ENCODE data around the gene POLR3H.
"Not testable (repeated sequence)": the region's sequence is repeated elsewhere in the genome, so short reads cannot be mapped to it uniquely, and the experiment has no call there.

The POLR3H gene, protein sequence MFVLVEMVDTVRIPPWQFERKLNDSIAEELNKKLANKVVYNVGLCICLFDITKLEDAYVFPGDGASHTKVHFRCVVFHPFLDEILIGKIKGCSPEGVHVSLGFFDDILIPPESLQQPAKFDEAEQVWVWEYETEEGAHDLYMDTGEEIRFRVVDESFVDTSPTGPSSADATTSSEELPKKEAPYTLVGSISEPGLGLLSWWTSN

DNA sequence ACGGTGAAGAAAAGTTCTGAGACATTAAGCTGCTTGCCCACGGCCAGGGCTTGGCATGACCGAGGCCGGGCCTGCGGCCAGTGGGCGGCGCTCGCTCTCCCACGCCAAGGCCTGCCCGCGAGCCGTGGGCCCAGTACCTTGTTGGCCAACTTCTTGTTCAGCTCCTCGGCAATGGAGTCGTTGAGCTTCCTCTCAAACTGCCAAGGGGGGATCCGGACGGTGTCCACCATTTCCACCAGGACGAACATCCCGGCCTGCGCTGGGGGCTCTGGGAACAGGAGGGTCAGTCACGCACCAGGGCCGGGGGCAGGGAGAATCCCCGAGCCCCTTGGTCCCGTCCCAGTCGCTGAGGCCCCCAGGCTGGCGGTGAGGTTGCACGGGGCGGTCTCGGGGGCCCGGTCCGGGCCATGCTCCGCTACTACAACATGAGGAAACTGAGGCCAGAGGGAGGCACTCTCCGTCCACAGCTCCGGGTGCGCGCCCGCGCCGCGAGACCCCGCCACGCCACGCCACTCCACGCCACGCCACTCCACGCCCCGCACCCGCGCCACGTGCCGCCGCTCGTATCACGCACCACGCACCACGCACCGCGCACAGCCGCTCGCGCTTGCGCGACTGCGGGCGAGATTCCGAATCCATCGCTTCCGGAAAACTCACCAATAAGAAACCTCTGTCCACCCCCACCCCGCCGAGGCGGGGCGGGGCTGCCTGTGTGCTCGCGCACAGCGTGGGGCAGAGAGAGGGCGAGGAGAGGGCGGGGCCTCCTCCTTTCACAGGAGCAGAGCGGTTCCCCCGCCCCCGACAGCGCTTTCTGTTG is at the start of gene POLR3H:
POLR3H (minus strand) TSS at position 617 of the 817 bp plus-strand sequence; CDS start at position 248, 369 bp downstream.
- peak; percentile 97 for DNase-seq

DNA sequence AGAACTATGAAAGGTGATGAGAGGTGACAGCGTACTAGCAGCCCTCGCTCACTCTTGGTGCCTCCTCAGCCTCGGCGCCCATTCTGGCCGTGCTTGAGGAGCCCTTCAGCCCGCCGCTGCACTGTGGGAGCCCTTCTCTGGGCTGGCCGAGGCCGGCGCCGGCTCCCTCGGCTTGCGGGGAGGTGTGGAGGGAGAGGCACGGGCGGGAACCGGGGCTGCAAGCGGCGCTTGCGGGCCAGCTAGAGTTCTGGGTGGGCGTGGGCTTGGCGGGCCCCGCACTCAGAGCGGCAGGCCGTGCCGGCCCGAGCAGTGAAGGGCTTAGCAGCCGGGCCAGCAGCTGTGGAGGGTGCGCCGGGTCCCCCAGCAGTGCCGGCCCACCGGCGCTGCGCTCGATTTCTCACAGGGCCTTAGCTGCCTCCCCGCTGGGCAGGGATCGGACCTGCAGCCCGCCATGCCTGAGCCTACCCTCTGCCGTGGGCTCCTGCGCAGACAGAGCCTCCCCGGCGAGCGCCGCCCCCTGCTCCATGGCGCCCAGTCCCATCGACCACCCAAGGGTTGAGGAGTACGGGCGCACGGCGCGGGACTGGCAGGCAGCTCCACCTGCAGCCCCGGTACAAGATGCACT is 49.2 kb upstream of the POLR3H start:
- DNase-seq = not testable (repeated sequence)

DNA sequence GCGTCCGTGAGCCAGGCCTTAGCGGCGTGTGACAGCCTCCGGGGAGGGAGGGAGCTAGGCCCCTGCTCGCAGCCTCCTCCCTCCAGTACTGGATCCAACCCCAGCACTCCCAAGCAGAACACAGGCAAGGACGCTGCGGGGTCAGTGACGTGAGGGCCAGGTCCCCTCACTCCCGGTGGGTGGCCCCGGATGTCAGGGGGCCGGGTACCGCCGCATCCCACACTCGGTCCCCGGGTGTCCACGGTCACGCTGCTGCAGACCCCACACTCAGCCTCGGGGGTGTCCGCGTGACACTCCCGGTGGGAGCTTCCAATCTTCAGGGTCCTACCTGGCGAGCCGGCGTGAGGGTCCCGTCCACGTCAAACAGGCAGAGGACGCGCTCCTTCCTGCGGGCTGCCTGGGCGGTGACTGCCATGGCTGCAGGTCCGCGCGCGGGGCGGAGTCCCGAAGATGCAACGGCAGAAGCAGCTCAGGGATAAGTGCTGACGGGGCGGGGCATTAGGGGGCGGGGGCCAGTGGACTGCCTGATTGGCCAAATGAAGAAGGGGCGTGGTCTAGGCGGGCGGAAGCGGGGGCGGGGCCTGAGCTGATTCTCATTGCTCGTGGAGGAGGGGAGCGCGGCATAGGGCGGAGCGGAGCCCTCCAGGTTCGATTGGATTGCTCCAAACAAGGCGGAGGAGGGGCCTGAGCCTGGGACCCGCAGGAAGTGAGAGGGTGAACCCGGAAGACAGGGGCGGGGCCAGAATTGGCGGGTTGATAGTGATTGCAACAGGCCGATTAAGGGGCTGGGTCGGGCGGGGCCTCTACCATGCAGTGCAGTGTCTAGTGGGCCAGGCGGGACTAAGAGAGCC is 45.3 kb upstream of the POLR3H start, which contains the start of gene PMM1:
PMM1 (minus strand) TSS at position 450 of the 851 bp plus-strand sequence; CDS start at position 415, 35 bp downstream.
- peak; percentile 99 for DNase-seq

DNA sequence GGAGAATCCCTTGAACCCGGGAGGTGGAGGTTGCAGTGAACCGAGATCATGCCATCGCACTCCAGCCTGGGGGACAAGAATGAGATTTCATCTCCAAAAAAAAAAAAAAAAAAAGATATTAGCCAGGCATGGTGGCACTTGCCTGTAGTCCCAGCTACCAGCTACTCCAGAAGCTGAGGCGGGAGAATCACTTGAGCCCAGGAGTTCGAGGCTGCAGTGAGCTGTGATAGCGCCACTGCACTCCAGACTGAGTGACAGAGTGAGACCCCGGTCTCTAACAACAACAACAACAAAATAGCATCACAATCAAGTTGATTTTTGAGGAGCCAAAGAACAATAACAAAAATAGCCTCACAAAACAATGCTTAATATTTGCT is 43.1 kb upstream of the POLR3H start:
- no peak for DNase-seq

DNA sequence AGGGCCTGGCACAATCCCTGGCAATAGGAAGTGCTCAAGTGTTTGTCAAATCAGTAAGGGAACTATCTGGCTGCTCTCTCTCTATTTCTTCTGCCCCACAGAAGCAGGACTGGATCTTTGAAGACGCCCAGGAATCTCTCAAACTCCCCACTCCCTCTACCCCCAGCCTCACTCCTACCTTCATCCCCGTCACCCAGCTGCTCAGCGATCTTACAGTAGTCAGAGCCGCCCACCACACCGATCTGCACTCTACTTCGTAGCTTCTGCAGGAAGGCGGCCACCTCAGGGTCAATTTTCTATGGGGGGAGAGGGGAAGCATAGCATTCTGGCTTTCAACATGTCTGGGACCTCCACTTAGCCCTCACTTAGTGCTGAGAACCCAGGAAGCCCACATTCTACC is 41.6 kb upstream of the POLR3H start:
- DNase-seq = no peak

DNA sequence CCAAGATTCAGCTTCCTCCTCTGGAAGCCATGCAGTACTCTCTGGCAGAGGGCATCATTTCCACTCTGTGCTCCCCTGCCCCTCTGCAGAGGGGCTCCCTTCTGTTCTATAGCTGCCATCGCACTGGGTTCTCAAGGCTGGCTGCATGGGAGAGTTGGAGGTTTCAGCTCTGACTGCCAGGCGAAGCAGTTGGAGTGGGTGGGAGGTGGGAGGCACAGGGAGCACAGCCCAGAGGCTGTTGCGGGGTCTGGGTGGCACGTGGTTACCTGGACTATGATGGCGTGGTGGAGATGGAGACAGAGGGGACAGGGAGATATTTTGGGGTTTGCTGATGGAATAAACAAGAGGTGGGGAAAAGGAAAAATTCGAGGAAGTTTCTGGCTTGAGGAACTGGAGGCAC is 40.6 kb upstream of the POLR3H start:
- DNase-seq = no peak

DNA sequence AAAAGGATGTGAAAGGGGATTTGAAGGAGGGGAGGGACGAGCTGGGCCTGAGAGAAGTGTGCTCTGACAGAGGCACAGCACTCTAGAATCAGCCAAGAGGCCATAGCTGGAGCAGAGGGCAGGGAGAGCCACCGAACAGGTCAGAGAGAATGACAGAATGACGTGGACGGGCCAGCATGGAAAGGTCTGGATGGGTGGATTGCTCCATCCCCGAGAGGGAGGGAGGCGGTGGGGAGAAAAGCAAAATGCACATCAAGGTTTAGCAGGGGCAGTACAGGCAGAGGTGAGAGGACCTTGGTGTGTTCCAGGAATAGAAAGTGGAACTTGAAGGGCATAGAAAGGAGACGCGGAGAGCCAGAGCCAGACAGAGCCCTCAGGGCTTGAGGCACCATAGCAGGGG is 38.4 kb upstream of the POLR3H start:
- DNase-seq = no peak

DNA sequence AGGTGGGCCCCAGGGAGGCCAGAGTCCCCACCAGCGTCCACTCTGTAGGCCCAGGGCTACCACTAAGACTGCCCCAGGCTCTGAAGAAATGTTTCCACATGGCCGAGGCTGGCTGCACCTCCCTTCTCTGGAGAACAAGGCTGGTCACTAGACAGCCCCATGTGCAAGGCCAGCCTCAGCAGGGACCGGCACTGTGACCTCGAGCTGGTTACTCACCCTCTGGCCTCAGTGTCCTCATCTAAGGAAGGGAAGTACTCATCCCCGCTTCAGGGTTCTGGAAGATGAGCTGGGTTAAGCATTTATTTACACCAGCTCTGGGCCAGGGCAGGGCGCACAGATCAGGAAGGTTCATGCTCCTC is 35.7 kb upstream of the POLR3H start:
- no peak for DNase-seq

DNA sequence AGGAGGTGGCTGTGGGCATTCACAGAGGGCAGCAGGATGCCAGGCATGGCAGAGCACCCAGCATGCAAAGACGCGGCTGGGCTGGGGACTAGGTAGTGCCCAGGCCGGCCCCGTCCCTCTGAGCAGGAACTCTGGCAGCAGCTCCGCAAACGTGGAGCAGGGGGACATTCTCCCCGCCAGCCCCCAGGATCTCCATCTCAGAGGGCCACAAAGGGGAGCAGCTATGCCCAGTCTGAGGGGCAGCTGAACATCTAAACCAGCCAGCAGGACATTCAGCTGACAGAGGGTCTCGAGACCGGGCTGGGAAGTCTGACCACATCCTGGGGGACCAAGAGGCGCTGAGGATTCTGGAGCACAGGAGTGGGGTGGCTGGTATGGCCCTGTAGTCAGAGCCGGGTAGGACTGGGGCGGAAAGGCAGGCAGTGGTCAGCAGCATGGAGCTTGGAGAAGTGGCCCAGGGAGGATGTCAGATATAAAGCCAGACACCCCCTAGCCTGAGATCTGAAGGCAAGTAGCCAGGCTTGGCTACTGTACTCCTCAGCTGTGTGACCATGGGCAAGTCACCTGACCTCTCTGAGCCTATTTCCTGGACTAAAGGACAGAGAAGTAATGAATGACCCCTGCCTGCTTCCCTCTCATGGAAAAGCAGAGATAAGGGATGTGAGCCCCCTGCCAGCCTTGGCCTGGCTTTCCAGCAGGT is 35.2 kb upstream of the POLR3H start:
- no peak for DNase-seq

DNA sequence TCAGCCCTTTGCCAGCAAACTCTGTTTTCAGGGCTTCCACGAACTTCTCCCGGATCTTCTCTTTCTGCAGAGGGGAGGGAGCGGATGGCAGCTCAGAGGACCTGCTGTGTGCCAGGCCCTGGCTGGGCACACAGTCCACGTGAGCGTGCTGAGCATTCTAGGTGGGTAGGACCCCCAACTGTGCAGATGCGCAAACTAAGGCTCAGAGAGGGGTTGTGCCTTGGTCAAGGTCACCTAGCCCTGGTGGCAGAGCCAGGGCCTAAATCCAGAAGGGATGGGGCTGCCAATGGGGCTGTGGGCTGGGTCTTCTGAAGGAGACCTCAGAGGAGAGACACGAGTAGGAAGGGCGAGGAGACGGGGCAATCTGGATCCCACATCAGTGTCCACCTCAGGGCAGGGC is 34.5 kb upstream of the POLR3H start:
- no peak for DNase-seq

DNA sequence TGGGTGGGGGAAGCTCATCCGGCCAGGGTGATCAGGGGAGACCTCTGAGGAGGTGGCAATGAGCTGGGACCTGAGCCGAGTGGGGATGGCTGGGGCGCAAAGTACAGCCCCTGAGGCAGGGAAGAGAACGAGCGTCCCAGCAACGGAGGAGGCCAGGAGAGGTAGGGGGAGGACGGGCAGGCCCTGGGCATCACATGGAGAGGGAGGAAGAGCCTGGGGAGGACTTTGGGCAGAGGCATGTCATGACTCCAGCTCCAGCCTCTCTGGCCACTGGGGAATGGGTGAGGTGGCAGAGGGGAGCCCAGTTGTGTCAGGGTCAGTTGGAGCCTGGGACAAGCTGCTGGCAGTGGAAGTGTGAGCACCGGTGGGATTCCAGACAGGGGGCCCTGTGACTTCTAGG is 33.8 kb upstream of the POLR3H start:
- no peak for DNase-seq

DNA sequence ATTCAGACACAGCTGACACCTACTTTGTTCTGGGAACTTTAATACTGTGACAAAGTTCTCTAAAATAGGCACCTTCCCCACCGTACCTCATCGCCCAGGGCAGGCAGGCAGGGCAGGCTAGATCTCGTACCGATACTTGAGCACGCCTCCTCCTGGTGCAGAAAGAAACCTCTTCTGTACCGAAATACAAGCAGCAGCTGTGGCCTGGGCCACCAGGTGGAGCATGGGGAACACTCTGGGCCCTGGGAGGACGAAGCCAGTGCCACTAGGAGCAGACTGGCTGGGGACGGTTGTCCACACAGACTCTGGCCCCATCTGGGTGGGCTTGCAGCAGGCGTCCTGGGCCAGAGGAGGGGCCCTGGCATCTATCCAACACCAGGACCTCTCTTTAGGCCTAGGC is 32.6 kb upstream of the POLR3H start:
- peak; percentile 13 for DNase-seq

DNA sequence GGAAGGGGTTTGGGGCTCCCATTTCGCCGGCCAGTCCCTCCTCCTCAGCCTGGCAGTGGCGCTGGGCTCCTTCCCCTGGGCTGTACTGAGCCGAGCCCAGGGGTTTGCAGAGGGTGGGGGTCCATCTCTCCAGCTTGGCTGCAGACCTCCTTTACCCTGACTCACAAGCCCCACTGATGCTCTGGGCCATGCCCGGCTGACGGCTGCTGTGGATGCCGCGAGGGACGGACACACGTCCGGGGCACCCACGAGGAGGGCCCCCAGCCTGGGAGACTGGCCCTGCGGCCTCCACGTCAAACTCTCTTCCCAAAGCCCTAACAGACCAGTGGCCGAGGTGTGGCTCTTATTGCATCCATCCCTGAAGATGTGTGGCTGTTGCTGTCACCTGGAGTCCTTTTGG is 31.3 kb upstream of the POLR3H start:
- no peak for DNase-seq

DNA sequence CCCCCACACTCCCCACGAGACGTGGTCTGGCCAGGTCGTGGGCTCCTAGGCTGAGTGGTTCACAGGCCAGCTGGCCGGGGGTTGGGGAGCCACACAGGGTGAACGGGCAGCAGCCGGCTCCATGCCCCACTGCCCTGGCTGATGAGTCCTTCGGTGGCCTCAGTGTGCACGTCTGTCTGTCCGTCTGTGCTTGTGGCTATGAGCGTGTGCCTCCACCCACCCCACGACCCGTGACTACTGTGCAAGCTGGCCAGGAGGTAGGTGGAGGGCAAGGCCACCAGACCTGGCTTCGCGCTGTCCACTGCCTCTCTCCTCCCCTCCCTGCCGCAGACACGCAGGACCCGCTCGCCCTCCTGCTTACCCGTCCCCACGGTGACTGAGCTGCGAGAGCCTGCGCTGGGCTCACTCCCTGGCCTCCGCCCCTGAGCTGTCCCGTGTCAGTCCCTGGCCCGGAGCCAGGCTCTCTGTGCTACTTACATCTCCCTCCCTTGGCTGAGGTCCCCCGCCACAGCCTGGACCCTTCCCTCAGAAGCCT is 30.6 kb upstream of the POLR3H start:
- DNase-seq = no peak

DNA sequence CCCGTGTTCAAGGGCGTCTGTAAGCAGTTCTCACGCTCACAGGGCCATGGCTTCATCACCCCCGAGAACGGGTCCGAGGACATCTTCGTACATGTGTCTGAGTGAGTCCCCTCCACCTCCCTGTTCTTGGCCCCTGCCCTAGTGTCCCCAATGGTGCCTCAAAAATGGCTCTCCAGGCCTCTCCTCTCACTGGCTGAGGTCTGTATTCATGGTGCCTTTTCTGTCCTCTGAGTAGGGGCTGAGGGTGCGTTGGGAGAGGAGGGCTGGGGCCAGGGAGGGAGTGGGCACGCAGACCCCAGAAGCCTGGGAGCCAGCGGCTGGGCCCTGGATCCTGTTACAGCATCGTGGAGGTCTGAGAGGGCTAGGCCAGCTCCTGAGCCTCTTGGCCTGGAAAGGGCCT is 29.4 kb upstream of the POLR3H start:
- no peak for DNase-seq

DNA sequence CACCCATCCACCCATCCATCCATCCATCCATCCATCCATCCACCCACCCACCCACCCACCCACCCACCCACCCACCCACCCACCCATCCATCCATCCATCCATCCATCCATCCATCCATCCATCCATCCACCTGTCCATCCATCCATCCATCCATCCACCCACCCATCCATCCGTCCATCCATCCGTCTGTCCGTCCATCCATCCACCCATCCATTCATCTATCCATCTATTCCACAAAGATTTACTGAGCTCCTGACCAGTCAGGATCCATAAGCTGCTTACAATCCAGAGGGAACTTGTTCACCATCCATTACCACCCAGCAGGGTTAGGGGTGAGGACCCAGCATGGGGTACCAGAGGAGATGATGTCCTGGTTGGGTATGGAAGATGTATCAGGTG is 28.0 kb upstream of the POLR3H start:
- DNase-seq = not testable (repeated sequence)

DNA sequence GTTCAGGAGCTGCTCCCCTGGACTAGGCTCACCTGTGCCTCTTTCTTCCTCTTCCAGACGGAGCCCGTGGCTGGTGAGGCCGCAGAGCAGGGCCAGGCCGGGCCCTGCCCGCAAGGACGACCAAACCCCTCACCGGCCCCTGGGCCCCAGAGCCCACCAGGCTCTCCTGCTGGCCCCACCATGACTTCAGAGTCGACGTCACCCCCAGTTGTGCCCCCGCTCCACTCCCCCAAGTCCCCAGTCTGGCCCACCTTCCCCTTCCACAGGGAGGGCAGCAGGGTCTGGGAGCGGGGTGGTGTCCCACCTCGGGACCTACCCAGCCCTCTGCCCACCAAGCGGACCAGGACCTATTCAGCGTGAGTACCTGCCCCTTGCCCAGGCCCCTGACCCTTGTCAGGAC is 27.5 kb upstream of the POLR3H start:
- no peak for DNase-seq

DNA sequence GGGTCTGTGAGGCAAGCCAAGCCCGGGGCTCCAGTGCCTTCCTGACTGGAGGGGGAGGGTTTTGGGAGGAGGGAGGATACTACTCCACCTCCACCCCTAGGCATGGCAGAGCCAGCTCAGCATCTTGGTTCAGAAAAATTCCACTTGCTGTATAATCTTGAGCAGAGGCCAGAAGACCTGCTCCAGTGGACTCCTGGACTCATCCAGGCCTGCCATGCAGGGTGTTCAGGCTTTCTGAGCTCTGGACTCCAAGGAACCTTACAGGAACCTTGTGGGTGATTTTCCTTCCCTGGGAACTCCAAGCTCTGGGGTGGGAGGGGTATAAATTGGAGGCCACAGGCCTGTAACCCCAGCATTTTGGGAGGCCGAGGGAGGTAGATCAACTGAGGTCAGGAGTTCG is 26.0 kb upstream of the POLR3H start:
- no peak for DNase-seq

DNA sequence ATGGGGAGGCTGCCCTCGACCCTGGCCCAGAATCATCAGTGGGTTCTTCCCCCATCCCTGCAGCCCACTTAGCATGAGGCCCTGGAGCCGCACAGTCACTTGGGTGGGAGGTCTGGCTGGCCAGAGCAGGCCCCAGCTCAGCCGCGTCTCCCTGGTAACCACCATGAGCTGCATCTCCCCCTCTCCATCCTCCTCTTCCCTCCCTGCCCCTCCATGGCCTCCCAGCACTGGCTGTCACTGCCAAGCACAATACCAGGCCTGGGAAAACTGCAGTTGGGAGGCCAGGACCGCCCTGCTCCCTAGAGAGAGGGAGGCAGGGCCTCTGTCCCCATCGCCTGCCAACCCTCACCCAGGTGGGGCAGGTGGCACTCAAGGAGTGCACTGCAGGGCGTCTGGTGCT is 24.5 kb upstream of the POLR3H start:
- DNase-seq = no peak

DNA sequence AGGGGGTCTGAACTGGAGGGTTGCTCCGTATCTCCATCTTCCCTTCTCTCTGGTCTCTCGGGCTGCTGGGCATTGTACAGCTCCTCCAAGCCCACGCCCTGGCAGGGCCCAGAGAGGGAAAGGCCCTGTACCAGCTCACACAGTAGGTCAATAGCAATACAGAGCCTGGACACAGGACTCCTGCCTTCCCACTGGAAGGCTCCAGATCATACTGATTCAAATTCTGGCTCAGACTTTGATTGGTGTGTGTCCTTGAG is 23.2 kb upstream of the POLR3H start:
- DNase-seq = no peak

DNA sequence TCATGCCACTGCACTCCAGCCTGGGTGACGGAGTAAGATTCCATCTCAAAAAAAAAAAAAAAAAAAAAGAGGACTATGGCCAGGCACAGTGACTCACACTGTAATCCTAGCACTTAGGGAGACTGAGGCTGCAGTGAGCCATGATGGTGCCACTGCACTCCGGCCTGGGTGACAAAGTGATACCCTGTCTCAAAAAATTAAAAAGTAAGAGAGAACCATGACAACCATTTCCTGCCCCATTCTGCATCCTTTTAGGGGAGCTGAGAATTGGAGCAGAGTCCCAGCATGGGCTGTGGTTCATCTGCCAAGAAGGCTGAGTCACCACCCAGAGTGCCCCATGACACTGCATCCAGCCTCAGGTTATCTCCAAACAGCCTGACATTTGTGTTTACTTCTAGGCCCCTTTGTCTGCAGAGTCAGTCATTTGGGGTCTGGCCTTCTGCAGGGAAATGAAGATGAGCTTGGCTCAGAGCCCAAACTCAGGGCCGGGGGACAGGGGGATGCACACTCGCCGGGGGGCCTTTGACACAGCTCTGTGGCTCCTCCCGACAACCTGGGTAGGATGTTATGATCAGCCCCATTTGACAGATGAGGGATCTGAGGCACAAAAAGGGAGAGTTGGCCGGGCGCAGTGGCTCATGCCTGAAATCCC is 21.3 kb upstream of the POLR3H start:
- DNase-seq = no peak

DNA sequence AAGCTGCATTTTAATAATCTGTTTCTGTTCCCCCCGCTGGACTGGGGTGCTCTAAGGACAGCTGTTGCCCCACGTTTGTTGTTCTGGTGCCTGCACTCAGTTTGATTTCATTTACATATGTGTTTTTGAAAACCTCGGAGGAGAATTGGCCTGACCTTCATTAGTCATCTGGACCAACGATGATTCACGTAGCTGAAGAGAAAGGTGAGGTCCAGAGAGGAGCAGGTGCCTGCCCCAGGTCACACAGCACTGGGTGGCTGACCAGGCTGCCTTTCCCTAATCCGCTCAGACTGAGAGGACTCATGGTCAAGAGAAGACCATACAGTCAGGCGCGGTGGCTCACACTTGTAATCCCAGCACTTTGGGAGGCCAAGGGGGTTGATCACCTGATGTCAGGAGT is 20.3 kb upstream of the POLR3H start:
- DNase-seq = no peak
